GM23248 (cell line): ENCODE results near the gene ZNF428. TPM values are rescaled to one million over a fixed set of nuclear protein-coding genes. Genes with fewer than 3 reads are reported as not detected.

Experiments used
- DNase-seq: peaks from one replicate; pipeline ENCODE4 v3.0.0-alpha.2; 2015
- H2AFZ ChIP-seq: fragments of 200-600 bp; sonication (generic); 2 replicates; pipeline ENCODE4 v1.6.1; 2016; ENCODE audit warnings: antibody characterized with exemption
- H3F3A ChIP-seq: fragments of 200-600 bp; sonication (generic); 2 replicates; pipeline ENCODE4 v1.6.1; 2016; ENCODE audit warnings: mild to moderate bottlenecking, antibody characterized with exemption, mixed run types; ENCODE audit not compliant: insufficient read depth
- H3K27ac ChIP-seq: fragments of 200-600 bp; sonication (generic); 2 replicates; pipeline ENCODE4 v1.5.1; 2016; ENCODE audit warnings: mild to moderate bottlenecking
- H3K27me3 ChIP-seq: fragments of 200-600 bp; sonication (generic); replicated peaks from 2 replicates; pipeline ENCODE4 v1.6.1; 2016; ENCODE audit warnings: mild to moderate bottlenecking; ENCODE audit not compliant: insufficient read depth
- H3K36me3 ChIP-seq: fragments of 200-600 bp; sonication (generic); 2 replicates; pipeline ENCODE4 v1.6.1; 2016; ENCODE audit warnings: low read depth, mild to moderate bottlenecking
- H3K4me1 ChIP-seq: fragments of 200-600 bp; sonication (generic); 2 replicates; pipeline ENCODE4 v1.6.1; 2016; ENCODE audit warnings: mild to moderate bottlenecking; ENCODE audit not compliant: insufficient read depth
- H3K4me2 ChIP-seq: fragments of 200-600 bp; sonication (generic); one replicate; pipeline ENCODE4 v1.6.1; 2016; ENCODE audit warnings: mild to moderate bottlenecking; ENCODE audit not compliant: unreplicated experiment
- H3K4me3 ChIP-seq: fragments of 200-600 bp; sonication (generic); 2 replicates; pipeline ENCODE4 v1.5.1; 2016; ENCODE audit warnings: mild to moderate bottlenecking
- H3K79me2 ChIP-seq: fragments of 200-600 bp; sonication (generic); 2 replicates; pipeline ENCODE4 v1.6.1; 2016; ENCODE audit warnings: mild to moderate bottlenecking; ENCODE audit not compliant: insufficient read depth
- H3K9ac ChIP-seq: fragments of 200-600 bp; sonication (generic); 2 replicates; pipeline ENCODE4 v1.6.1; 2016; ENCODE audit warnings: mild to moderate bottlenecking
- H3K9me2 ChIP-seq: fragments of 200-600 bp; sonication (generic); 2 replicates; pipeline ENCODE4 v1.6.1; 2016; ENCODE audit warnings: mixed run types, mild to moderate bottlenecking, moderate library complexity; ENCODE audit not compliant: insufficient read depth
- H3K9me3 ChIP-seq: fragments of 200-600 bp; sonication (generic); one replicate; pipeline ENCODE4 v1.6.1; 2017; ENCODE audit warnings: low read depth
- H4K20me1 ChIP-seq: fragments of 200-600 bp; sonication (generic); 2 replicates; pipeline ENCODE4 v1.6.0; 2016; ENCODE audit not compliant: insufficient read depth
- EZH2 ChIP-seq: fragments of 200-600 bp; sonication (generic); IDR thresholded peaks from 2 replicates; pipeline ENCODE4 v1.6.1; 2018; ENCODE audit warnings: antibody characterized with exemption, mild to moderate bottlenecking; ENCODE audit not compliant: insufficient read depth, poor library complexity, severe bottlenecking
- EZH2phosphoT487 ChIP-seq: fragments of 200-600 bp; sonication (generic); IDR thresholded peaks from 2 replicates; pipeline ENCODE4 v1.6.1; 2018; ENCODE audit warnings: antibody characterized with exemption, moderate library complexity, mild to moderate bottlenecking, low read depth; ENCODE audit not compliant: insufficient read depth
- WGBS, 2 experiments: methylation state at CpG; one replicate each; pipeline ENCODE4 v1.1.6; 2015 to 2017; ENCODE audit warnings: low lambda C conversion rate in 2 of 2, low coverage in 1 of 2; ENCODE audit errors: missing lambda C conversion rate in 2 of 2; 5-methylcytosine and 5-hydroxymethylcytosine counted together
- in situ Hi-C: fragments of 300-500 bp; cut with MboI; formaldehyde crosslinking; loops from 2 replicates; pipeline ENCODE4 v1.15.0; 2020
- polyA plus RNA-seq: library from polyadenylated mRNA; unstranded; fragments of >200 nt; fragmentation: Nextera tagmentation; extraction: Ambion mirVana; gene quantifications from 2 replicates; pipeline ENCODE4 v1.2.1, GENCODE V29; 2016
- total RNA-seq: library from RNA; depleted of rRNA; stranded (reverse); fragments of >200 nt; shearing (Covaris generic); gene quantifications from 2 replicates; pipeline ENCODE4 v1.2.3, GENCODE V29; 2014

The ZNF428 gene
- total and polyA plus RNA-seq, 2 experiments from 2014 or later = 29.7 to 36.0 TPM

GRCh38 chr19:43624933-43625332, 5.5 kb upstream of the ZNF428 start:
- 16% methylated on average over 26 to 30 of the region's 30 CpGs for WGBS, 2 experiments
- H3K9ac ChIP-seq = no peak overlapping the region

GRCh38 chr19:43623889-43624670, 4.7 kb upstream of the ZNF428 start:
- peaks cover 4% of the 10 kb centered on the region; the same call in 1 of the 2 replicates for H3K4me1 ChIP-seq
- H3K79me2 ChIP-seq = peaks cover 13% of the 10 kb centered on the region; the same call in 1 of the 2 replicates
- H3F3A ChIP-seq = peaks cover 4% of the 10 kb centered on the region; the same call in 1 of the 2 replicates

More at GRCh38 chr19:43624933-43625332, 5.5 kb upstream of the ZNF428 start:
- Histone ChIP-seq H3K9me3 (no peaks in the 10 kb centered on the region), H3K27me3 (0 out of 2 replicates have a peak, but pooled peaks cover 4% of the 10 kb centered on the region), H3K4me2 (no peak overlapping the region), H3K27ac (no peak overlapping the region), H3F3A (peaks cover 4% of the 10 kb centered on the region; the same call in 1 of the 2 replicates), H2AFZ (no peak overlapping the region), H3K36me3 (no peaks in the 10 kb centered on the region), H3K4me3 (no peak overlapping the region), H3K79me2 (peaks cover 10% of the 10 kb centered on the region; the same call in 1 of the 2 replicates), H3K4me1 (peaks cover 4% of the 10 kb centered on the region; the same call in 1 of the 2 replicates), H4K20me1 (no peaks in the 10 kb centered on the region), H3K9me2 (no peaks in the 10 kb centered on the region)
- DNase-seq = peak; percentile 70
- no peak for TF ChIP-seq EZH2phosphoT487
- TF ChIP-seq EZH2 = no peak
- in situ Hi-C loops = no loop called here

GRCh38 chr19:43622956-43623355, 3.5 kb upstream of the ZNF428 start:
- in situ Hi-C loops = no loop called here
- Histone ChIP-seq H3K27ac (no peak overlapping the region), H3K9ac (no peak overlapping the region), H2AFZ (no peak overlapping the region), H3K4me1 (peaks cover 12% of the 10 kb centered on the region), H3K27me3 (0 out of 2 replicates have a peak, but pooled peaks cover 4% of the 10 kb centered on the region), H3K4me3 (no peak overlapping the region), H4K20me1 (no peaks in the 10 kb centered on the region), H3K9me3 (no peaks in the 10 kb centered on the region), H3F3A (peaks cover 4% of the 10 kb centered on the region; the same call in 1 of the 2 replicates), H3K79me2 (peaks cover 24% of the 10 kb centered on the region), H3K4me2 (no peak overlapping the region), H3K36me3 (no peaks in the 10 kb centered on the region), H3K9me2 (no peaks in the 10 kb centered on the region)
- no peak for TF ChIP-seq EZH2phosphoT487
- TF ChIP-seq EZH2 = no peak
- DNase-seq = no peak
- WGBS, 2 experiments = 100% methylated on average over 1 of the region's 1 CpG

More at GRCh38 chr19:43623889-43624670, 4.7 kb upstream of the ZNF428 start:
- TF ChIP-seq EZH2 (no peak), EZH2phosphoT487 (no peak)
- H3K27ac ChIP-seq = no peak overlapping the region
- 0 out of 2 replicates have a peak, but pooled peaks cover 4% of the 10 kb centered on the region for H3K27me3 ChIP-seq
- H3K4me3 ChIP-seq = no peak overlapping the region
- no peak overlapping the region for H3K9ac ChIP-seq
- in situ Hi-C loops = no loop called here
- no peaks in the 10 kb centered on the region for H3K9me2 ChIP-seq
- H2AFZ ChIP-seq = no peak overlapping the region
- H3K4me2 ChIP-seq = no peak overlapping the region
- H4K20me1 ChIP-seq = no peaks in the 10 kb centered on the region
- no peaks in the 10 kb centered on the region for H3K9me3 ChIP-seq
- no peaks in the 10 kb centered on the region for H3K36me3 ChIP-seq
- WGBS, 2 experiments = 73 to 76% methylated on average over 25 to 35 of the region's 35 CpGs
- DNase-seq = no peak

GRCh38 chr19:43622070-43622469, 2.6 kb upstream of the ZNF428 start:
- no peak for DNase-seq
- H3K79me2 ChIP-seq = peaks cover 33% of the 10 kb centered on the region
- 69 to 76% methylated on average over 4 of the region's 4 CpGs for WGBS, 2 experiments

More at GRCh38 chr19:43622070-43622469, 2.6 kb upstream of the ZNF428 start:
- H3K9me3 ChIP-seq = no peaks in the 10 kb centered on the region
- 0 out of 2 replicates have a peak, but pooled peaks cover 4% of the 10 kb centered on the region for H3K27me3 ChIP-seq
- no peaks in the 10 kb centered on the region for H4K20me1 ChIP-seq
- in situ Hi-C loops = no loop called here
- peaks cover 4% of the 10 kb centered on the region; the same call in 1 of the 2 replicates for H3F3A ChIP-seq
- no peak overlapping the region for H3K4me2 ChIP-seq
- no peaks in the 10 kb centered on the region for H3K36me3 ChIP-seq
- H3K27ac ChIP-seq = no peak overlapping the region
- peaks cover 12% of the 10 kb centered on the region for H3K4me1 ChIP-seq
- no peak overlapping the region for H2AFZ ChIP-seq
- H3K4me3 ChIP-seq = no peak overlapping the region
- H3K9me2 ChIP-seq = no peaks in the 10 kb centered on the region
- TF ChIP-seq EZH2 (no peak), EZH2phosphoT487 (no peak)
- H3K9ac ChIP-seq = no peak overlapping the region
